GM12801 (cell line): ENCODE measurements around the gene PRSS27.

Experiments used
- TF ChIP-seq, protein P1 (sequence below): IDR thresholded peaks from one replicate; pipeline ENCODE4 v1.5.1; 2011; ENCODE audit warnings: control low read depth; ENCODE audit not compliant: insufficient read length; ENCODE audit errors: extremely low read depth

The PRSS27 gene

DNA sequence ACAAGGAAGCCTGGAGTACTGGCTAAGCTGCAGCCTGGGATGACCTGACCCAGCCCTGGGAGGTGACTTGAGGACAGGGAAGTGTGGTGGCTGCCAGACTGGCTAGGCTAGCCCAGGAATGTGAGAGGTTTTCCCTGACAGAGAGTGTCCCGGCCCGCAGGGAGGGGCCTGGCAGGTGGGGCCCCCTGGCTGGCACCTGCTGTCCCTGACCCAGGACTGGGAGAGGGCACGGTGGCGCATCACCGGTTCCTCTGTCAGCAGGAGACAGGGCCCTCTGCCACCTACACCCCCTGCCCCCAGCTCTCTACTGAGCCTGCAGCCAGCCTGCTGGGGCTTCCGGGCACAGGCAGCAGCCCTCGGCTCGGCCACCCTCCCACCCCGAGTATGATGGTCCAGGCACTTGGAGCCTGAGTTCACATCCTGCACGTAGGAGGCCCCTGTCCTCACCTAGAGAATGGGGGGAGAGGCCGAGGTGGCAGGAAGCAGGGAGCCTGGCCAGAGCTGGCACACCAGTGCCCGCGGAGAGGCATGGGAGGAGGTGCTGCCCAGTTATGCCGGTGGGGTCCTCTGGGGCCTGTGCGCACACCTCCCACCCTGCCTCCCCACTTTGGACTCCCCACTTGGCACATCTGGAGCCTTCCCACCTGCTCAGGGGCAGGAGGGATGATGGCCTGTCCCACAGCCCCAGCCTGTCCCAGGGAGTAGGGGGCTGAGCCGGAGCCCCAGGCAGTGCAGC is 528 bp downstream of the PRSS27 start:
- TF ChIP-seq, protein P1, sequence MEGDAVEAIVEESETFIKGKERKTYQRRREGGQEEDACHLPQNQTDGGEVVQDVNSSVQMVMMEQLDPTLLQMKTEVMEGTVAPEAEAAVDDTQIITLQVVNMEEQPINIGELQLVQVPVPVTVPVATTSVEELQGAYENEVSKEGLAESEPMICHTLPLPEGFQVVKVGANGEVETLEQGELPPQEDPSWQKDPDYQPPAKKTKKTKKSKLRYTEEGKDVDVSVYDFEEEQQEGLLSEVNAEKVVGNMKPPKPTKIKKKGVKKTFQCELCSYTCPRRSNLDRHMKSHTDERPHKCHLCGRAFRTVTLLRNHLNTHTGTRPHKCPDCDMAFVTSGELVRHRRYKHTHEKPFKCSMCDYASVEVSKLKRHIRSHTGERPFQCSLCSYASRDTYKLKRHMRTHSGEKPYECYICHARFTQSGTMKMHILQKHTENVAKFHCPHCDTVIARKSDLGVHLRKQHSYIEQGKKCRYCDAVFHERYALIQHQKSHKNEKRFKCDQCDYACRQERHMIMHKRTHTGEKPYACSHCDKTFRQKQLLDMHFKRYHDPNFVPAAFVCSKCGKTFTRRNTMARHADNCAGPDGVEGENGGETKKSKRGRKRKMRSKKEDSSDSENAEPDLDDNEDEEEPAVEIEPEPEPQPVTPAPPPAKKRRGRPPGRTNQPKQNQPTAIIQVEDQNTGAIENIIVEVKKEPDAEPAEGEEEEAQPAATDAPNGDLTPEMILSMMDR, result no peak

DNA sequence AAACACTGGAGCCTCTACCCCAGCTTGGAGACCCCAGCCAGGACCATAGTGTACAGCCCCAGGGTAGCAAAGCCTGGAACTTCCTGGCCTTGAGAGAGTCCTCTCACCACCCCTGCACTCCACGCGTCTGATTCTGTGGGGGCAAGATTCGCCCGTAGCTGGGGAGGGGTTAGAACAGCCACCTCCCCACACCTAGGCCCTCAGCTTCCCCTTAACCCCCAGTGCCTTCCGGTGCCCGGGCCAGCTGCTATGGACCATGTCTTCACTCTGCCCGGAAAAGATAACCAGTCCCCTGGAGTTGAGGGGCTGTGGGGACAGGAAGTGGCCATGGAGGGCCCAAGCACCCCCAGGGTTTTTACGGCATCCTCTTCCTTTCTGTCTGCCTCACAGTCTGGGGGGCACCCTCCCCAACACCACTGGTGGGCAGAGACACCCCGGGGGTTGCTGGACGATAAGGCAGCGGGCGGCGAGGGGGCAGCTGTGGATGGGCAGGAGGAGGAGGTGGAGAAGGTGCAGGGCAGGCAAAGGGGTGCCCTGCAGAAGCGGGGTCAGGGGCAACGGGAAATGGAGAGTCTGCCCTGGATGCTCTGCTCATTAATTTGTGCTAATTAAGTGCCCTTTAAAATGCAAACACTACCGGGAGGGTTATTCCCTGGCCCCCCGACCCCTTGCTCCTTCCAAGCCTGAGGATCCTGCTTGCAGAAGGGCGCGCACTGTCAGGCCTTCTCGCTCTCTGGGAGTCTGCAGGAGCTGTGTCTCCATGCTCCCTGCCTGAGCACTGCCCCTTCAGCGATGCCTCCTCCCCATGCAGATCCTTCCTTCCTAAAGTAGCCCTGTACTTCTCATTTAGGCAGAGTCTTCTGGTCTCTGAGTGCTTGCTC is 2.4 kb downstream of the PRSS27 start:
- TF ChIP-seq, protein P1, result no peak

DNA sequence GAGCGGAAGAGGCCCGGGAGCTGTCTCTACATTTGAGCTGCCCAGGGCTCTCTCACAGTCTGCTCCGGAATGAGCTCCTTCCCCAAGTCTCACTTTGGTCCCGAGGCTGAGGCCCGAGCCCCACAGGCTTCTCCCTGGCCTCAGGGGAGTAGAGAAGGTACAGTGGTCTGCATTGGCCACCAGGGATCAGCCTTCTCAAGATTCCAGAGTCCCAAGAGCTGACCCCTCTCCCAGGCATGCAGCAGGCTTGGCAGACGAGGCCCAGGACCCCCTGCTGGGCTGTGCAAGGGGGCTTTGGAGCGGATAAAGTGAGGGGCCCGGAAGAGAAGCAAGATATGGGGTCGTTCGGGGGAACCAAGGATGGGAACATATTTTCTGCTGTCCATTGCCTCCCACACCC is 3.1 kb downstream of the PRSS27 start:
- TF ChIP-seq, protein P1, result no peak

DNA sequence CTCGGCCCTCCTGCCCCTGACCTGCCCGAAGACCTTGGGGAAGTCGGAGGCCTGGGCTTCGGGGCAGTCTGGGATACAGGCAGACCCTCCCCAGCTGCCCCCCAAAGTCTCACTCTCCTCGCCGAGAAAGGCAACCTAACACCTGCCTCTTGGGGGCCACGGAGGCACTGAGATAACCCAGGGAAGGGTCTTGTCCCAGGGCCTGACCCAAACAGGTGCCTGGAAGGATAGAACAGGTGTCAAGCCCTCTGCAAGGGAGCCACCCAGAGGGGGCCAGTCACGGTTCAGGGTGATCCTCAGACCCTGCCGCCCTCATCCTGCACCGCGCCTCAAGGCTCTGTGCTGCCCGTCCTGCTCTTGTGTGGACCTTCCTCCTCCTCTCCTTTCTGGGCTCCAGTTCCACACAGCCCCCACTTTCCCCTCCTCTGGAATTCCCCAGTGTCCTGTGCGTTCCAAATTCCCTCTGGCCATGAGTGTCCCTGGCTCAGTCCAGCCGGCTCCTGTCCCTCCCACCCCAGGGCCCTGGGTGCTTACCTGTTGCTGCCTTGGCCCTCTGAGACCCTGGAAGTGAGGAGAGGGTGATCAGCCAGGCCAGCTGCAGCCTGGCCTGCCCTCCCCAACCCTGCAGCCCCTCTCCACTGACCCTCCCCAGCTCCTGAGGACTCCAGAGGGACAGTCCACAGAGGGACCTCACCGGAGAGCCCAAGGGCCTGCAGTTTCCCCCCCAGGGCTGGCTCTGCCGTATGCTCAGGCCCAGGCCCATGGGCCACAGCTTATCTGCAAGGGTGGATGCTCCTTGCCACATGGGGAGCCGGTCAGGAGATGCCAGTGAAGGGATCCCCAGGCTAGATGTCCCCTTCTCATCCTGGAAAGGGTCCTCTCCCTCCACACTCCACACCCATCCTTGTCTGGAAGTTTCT is 3.8 kb downstream of the PRSS27 start:
- TF ChIP-seq, protein P1, result no peak

DNA sequence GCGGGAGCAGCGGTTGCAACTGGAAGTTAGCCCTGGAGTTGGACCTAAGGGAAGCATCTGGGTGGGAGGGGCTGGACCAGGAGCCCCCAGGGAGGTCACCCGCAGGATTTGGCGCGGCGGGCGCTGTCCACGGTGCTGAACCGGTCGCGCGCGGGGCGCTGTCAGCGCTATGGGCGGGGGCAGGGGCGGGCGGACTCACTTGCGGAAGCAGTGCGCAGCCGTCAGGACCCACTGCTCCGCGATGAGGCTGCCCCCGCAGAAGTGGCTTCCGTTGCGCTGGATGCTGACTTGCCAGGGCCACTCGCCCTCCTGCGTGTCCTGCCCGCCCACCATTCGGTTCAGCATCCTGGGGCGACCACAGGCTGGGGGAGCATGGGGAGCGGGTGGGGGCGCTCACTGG is 4.5 kb downstream of the PRSS27 start:
- TF ChIP-seq, protein P1, result no peak

DNA sequence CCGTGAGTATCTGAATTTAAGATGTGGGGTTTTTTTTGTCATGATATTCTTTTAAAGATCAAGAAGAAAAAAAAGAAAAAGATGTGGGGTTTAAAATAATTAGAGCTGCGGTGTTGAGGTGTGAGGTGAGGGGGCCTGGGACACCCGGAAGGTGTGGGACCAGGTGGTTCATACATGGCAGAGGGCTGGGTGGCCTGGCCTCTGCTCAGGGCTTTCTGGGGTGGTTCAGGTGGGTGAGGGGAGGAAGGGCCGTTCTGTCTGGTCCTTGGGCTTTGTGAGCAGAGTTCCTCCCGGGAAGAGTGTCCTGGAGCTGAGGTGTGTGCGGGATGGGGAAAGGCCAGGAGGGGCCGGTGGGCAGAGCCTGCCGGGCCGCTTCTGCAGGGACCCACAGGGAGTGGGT is 5.0 kb downstream of the PRSS27 start:
- TF ChIP-seq, protein P1, result no peak
